WTC11 (cell line): ENCODE data around the gene METTL4. TPM values are rescaled to one million over a fixed set of nuclear protein-coding genes. Genes with fewer than 3 reads are reported as not detected.
A peak's percentile ranks its signal among the peaks of the same experiment; 100 is the strongest.

Experiments
- ATAC-seq: fragments of 200-7000 bp; cut with Tn5 transposase; 2 replicates; pipeline ENCODE4 v1.10.0; 2021; ENCODE audit warnings: mild to moderate bottlenecking, moderate library complexity
- CTCF ChIA-PET: fragments of 300-600 bp; sonication (Branson Sonifier 250); formaldehyde crosslinking; loops from one replicate; lab custom pipeline; 2021; ENCODE audit warnings: antibody characterized with exemption; lab: Charles Lee
- POLR2A ChIA-PET: fragments of 350-600 bp; sonication (Branson Sonifier 250); formaldehyde crosslinking; loops from one replicate; lab custom pipeline; 2021; ENCODE audit warnings: antibody characterized with exemption; lab: Charles Lee
- DNase-seq: peaks from one replicate; pipeline ENCODE4 v3.0.0; 2021; ENCODE audit warnings: low spot score
- H3K27ac Mint-ChIP-seq: 2 replicates; pipeline ENCODE4 v1.8.0; 2021; ENCODE audit warnings: mixed read lengths
- H3K27me3 Mint-ChIP-seq: 2 replicates; pipeline ENCODE4 v1.8.0; 2021; ENCODE audit warnings: low read depth, mild to moderate bottlenecking, moderate library complexity, mixed read lengths
- H3K36me3 Mint-ChIP-seq: 2 replicates; pipeline ENCODE4 v1.8.0; 2021; ENCODE audit warnings: mixed read lengths
- H3K4me1 Mint-ChIP-seq: 2 replicates; pipeline ENCODE4 v1.8.0; 2022; ENCODE audit warnings: mixed read lengths
- H3K4me3 Mint-ChIP-seq: 2 replicates; pipeline ENCODE4 v1.8.0; 2021; ENCODE audit warnings: mild to moderate bottlenecking, moderate library complexity, mixed read lengths
- H3K9me3 Mint-ChIP-seq: 2 replicates; pipeline ENCODE4 v1.8.0; 2021; ENCODE audit warnings: mixed read lengths
- CREM ChIP-seq: sonication (generic); formaldehyde crosslinking; IDR thresholded peaks from 2 replicates; pipeline ENCODE4 v1.8.1; 2022; ENCODE audit warnings: mild to moderate bottlenecking, missing genetic modification reagents, moderate library complexity
- ESRRA ChIP-seq: sonication (generic); formaldehyde crosslinking; IDR thresholded peaks from 2 replicates; pipeline ENCODE4 v1.8.1; 2022; ENCODE audit warnings: mild to moderate bottlenecking, missing genetic modification reagents, borderline replicate concordance
- GTF2I ChIP-seq: fragments of 250-450 bp; sonication (Bioruptor Pico); conservative IDR thresholded peaks from 2 replicates; pipeline ENCODE4 v1.4.0; 2021; ENCODE audit warnings: mild to moderate bottlenecking
- IRF2 ChIP-seq: sonication (generic); formaldehyde crosslinking; IDR thresholded peaks from 2 replicates; pipeline ENCODE4 v1.8.0; 2022; ENCODE audit warnings: low read depth, missing genetic modification reagents, borderline replicate concordance
- JAZF1 ChIP-seq: fragments of 250-450 bp; sonication (Bioruptor Pico); IDR thresholded peaks from 2 replicates; pipeline ENCODE4 v1.9.0; 2021; ENCODE audit warnings: moderate library complexity, mild to moderate bottlenecking, inconsistent platforms
- JUN ChIP-seq: sonication (generic); formaldehyde crosslinking; IDR thresholded peaks from 2 replicates; pipeline ENCODE4 v1.8.0; 2023; ENCODE audit warnings: mild to moderate bottlenecking, missing genetic modification reagents
- MYBL2 ChIP-seq: sonication (generic); formaldehyde crosslinking; IDR thresholded peaks from 2 replicates; pipeline ENCODE4 v1.8.1; 2023; ENCODE audit warnings: mild to moderate bottlenecking, moderate library complexity, missing genetic modification reagents
- NFATC4 ChIP-seq: fragments of 250-450 bp; sonication (Bioruptor Pico); IDR thresholded peaks from 2 replicates; pipeline ENCODE4 v1.9.0; 2021; ENCODE audit warnings: mild to moderate bottlenecking
- NFE2L1 ChIP-seq: sonication (generic); formaldehyde crosslinking; IDR thresholded peaks from 2 replicates; pipeline ENCODE4 v1.8.1; 2023; ENCODE audit warnings: missing genetic modification reagents
- RORB ChIP-seq: fragments of 250-450 bp; sonication (Bioruptor Pico); IDR thresholded peaks from 2 replicates; pipeline ENCODE4 v1.9.0; 2021; ENCODE audit warnings: mild to moderate bottlenecking
- ZBTB21 ChIP-seq: sonication (generic); formaldehyde crosslinking; IDR thresholded peaks from 2 replicates; pipeline ENCODE4 v1.8.1; 2023; ENCODE audit warnings: mild to moderate bottlenecking, missing genetic modification reagents, borderline replicate concordance
- ZNF232 ChIP-seq: sonication (generic); formaldehyde crosslinking; IDR thresholded peaks from 2 replicates; pipeline ENCODE4 v1.8.0; 2022; ENCODE audit warnings: mild to moderate bottlenecking, missing genetic modification reagents
- ZNF671 ChIP-seq: fragments of 250-450 bp; sonication (Bioruptor Pico); IDR thresholded peaks from 2 replicates; pipeline ENCODE4 v1.8.0; 2021; ENCODE audit warnings: mild to moderate bottlenecking
- total RNA-seq: library from RNA; stranded (reverse); gene quantifications from 3 replicates; pipeline ENCODE4 v1.2.3, GENCODE V29; 2021
- TF ChIP-seq, protein P1 (sequence below): sonication (generic); formaldehyde crosslinking; IDR thresholded peaks from 2 replicates; pipeline ENCODE4 v1.8.1; 2023; ENCODE audit warnings: mild to moderate bottlenecking, missing genetic modification reagents, borderline replicate concordance
- TF ChIP-seq, protein P2 (sequence below): sonication (generic); formaldehyde crosslinking; IDR thresholded peaks from 2 replicates; pipeline ENCODE4 v1.8.0; 2022; ENCODE audit warnings: mild to moderate bottlenecking, missing genetic modification reagents
- TF ChIP-seq, protein P3 (sequence below): sonication (generic); formaldehyde crosslinking; IDR thresholded peaks from 2 replicates; pipeline ENCODE4 v1.8.1; 2023; ENCODE audit warnings: mild to moderate bottlenecking, missing genetic modification reagents
- TF ChIP-seq, protein P4 (sequence below): sonication (generic); formaldehyde crosslinking; IDR thresholded peaks from 2 replicates; pipeline ENCODE4 v1.8.0; 2023; ENCODE audit warnings: mild to moderate bottlenecking, missing genetic modification reagents
- TF ChIP-seq, protein P5 (sequence below): fragments of 250-450 bp; sonication (Bioruptor Pico); IDR thresholded peaks from 2 replicates; pipeline ENCODE4 v1.9.0; 2021; ENCODE audit warnings: mild to moderate bottlenecking
- TF ChIP-seq, protein P6 (sequence below): fragments of 250-450 bp; sonication (Bioruptor Pico); IDR thresholded peaks from 2 replicates; pipeline ENCODE4 v2.1.2; 2022; ENCODE audit warnings: mild to moderate bottlenecking, moderate library complexity
- TF ChIP-seq, protein P7 (sequence below): sonication (generic); formaldehyde crosslinking; IDR thresholded peaks from 2 replicates; pipeline ENCODE4 v1.8.1; 2022; ENCODE audit warnings: mild to moderate bottlenecking, missing genetic modification reagents, moderate library complexity, borderline replicate concordance

METTL4 gene
- total RNA-seq, 1 experiment from 2014 or later, result 9.8 TPM

DNA sequence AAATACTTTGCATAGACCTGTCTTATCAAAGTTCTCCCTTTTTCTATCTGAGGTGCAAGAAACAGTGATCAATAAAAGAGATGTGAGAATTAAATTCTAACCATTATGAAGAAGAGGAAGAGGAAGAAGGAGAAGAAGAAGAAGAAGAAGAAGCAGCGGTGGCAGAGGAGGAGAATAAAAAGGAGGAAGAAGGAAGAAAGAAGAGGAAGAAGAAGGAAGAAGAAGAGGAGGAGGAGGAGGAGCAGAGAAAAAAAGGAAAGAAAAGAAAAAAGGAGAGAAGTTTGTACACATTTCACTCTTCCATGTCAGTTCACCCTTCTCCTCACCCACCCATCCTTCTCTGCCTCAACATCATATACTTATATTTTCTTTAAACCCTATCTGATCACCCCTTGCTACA lies 68.4 kb downstream of the METTL4 start (continued):
- TF ChIP-seq IRF2 (CRISPR knock-in tag) (no peak), ZNF232 (no peak), JUN (no peak), MYBL2 (no peak), ZNF671 (CRISPR knock-in tag) (no peak)
- TF ChIP-seq, protein P1, sequence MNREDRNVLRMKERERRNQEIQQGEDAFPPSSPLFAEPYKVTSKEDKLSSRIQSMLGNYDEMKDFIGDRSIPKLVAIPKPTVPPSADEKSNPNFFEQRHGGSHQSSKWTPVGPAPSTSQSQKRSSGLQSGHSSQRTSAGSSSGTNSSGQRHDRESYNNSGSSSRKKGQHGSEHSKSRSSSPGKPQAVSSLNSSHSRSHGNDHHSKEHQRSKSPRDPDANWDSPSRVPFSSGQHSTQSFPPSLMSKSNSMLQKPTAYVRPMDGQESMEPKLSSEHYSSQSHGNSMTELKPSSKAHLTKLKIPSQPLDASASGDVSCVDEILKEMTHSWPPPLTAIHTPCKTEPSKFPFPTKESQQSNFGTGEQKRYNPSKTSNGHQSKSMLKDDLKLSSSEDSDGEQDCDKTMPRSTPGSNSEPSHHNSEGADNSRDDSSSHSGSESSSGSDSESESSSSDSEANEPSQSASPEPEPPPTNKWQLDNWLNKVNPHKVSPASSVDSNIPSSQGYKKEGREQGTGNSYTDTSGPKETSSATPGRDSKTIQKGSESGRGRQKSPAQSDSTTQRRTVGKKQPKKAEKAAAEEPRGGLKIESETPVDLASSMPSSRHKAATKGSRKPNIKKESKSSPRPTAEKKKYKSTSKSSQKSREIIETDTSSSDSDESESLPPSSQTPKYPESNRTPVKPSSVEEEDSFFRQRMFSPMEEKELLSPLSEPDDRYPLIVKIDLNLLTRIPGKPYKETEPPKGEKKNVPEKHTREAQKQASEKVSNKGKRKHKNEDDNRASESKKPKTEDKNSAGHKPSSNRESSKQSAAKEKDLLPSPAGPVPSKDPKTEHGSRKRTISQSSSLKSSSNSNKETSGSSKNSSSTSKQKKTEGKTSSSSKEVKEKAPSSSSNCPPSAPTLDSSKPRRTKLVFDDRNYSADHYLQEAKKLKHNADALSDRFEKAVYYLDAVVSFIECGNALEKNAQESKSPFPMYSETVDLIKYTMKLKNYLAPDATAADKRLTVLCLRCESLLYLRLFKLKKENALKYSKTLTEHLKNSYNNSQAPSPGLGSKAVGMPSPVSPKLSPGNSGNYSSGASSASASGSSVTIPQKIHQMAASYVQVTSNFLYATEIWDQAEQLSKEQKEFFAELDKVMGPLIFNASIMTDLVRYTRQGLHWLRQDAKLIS, result no peak

DNA sequence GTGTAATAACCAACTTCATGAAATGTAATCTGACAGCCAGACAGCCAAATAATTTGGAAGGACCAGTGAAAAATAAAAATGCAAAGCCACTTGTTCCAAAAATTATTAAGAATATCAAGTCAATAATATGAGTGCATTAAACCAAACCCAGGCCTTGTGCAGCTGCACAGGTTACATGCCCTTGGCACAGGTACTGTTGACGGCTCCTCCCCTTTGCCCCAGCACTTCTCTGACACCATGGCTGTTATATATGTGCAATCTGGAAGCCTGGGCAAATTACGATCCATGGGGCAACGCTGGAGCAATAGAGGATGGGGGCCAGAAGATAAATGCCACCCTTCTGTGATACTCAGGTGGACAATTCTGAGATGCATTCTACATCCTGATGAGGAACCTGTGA lies 68.9 kb downstream of the METTL4 start:
- no peak overlapping the region for H3K4me3 Mint-ChIP-seq
- H3K9me3 Mint-ChIP-seq, result no peaks in the 10 kb centered on the region
- POLR2A ChIA-PET, result interaction anchor here (0.6 kb wide), 1 partner anchor 407 kb away, joined by 4 read pairs; no protein-coding TSS in a partner anchor
- no peaks in the 10 kb centered on the region for H3K27me3 Mint-ChIP-seq
- H3K27ac Mint-ChIP-seq, result no peak overlapping the region
- peaks cover 3% of the 10 kb centered on the region for H3K4me1 Mint-ChIP-seq
- no peak for TF ChIP-seq ESRRA (CRISPR knock-in tag)
- TF ChIP-seq, protein P2, sequence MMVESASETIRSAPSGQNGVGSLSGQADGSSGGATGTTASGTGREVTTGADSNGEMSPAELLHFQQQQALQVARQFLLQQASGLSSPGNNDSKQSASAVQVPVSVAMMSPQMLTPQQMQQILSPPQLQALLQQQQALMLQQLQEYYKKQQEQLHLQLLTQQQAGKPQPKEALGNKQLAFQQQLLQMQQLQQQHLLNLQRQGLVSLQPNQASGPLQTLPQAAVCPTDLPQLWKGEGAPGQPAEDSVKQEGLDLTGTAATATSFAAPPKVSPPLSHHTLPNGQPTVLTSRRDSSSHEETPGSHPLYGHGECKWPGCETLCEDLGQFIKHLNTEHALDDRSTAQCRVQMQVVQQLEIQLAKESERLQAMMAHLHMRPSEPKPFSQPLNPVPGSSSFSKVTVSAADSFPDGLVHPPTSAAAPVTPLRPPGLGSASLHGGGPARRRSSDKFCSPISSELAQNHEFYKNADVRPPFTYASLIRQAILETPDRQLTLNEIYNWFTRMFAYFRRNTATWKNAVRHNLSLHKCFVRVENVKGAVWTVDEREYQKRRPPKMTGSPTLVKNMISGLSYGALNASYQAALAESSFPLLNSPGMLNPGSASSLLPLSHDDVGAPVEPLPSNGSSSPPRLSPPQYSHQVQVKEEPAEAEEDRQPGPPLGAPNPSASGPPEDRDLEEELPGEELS (CRISPR knock-in tag), result no peak
- no peak for TF ChIP-seq ZBTB21 (CRISPR knock-in tag)
- no peak for TF ChIP-seq MYBL2
- no peak for TF ChIP-seq IRF2 (CRISPR knock-in tag)
- TF ChIP-seq JAZF1 (CRISPR knock-in tag), result no peak
- TF ChIP-seq, protein P3, sequence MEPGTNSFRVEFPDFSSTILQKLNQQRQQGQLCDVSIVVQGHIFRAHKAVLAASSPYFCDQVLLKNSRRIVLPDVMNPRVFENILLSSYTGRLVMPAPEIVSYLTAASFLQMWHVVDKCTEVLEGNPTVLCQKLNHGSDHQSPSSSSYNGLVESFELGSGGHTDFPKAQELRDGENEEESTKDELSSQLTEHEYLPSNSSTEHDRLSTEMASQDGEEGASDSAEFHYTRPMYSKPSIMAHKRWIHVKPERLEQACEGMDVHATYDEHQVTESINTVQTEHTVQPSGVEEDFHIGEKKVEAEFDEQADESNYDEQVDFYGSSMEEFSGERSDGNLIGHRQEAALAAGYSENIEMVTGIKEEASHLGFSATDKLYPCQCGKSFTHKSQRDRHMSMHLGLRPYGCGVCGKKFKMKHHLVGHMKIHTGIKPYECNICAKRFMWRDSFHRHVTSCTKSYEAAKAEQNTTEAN (CRISPR knock-in tag), result no peak
- TF ChIP-seq, protein P4, sequence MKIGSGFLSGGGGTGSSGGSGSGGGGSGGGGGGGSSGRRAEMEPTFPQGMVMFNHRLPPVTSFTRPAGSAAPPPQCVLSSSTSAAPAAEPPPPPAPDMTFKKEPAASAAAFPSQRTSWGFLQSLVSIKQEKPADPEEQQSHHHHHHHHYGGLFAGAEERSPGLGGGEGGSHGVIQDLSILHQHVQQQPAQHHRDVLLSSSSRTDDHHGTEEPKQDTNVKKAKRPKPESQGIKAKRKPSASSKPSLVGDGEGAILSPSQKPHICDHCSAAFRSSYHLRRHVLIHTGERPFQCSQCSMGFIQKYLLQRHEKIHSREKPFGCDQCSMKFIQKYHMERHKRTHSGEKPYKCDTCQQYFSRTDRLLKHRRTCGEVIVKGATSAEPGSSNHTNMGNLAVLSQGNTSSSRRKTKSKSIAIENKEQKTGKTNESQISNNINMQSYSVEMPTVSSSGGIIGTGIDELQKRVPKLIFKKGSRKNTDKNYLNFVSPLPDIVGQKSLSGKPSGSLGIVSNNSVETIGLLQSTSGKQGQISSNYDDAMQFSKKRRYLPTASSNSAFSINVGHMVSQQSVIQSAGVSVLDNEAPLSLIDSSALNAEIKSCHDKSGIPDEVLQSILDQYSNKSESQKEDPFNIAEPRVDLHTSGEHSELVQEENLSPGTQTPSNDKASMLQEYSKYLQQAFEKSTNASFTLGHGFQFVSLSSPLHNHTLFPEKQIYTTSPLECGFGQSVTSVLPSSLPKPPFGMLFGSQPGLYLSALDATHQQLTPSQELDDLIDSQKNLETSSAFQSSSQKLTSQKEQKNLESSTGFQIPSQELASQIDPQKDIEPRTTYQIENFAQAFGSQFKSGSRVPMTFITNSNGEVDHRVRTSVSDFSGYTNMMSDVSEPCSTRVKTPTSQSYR (CRISPR knock-in tag), result no peak
- TF ChIP-seq ZNF671 (CRISPR knock-in tag), result no peak
- TF ChIP-seq, protein P5, sequence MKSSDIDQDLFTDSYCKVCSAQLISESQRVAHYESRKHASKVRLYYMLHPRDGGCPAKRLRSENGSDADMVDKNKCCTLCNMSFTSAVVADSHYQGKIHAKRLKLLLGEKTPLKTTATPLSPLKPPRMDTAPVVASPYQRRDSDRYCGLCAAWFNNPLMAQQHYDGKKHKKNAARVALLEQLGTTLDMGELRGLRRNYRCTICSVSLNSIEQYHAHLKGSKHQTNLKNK (CRISPR knock-in tag), result no peak
- ATAC-seq (no peak), DNase-seq (no peak)
- H3K36me3 Mint-ChIP-seq, result no peaks in the 10 kb centered on the region
- CTCF ChIA-PET, result no interaction called here

DNA sequence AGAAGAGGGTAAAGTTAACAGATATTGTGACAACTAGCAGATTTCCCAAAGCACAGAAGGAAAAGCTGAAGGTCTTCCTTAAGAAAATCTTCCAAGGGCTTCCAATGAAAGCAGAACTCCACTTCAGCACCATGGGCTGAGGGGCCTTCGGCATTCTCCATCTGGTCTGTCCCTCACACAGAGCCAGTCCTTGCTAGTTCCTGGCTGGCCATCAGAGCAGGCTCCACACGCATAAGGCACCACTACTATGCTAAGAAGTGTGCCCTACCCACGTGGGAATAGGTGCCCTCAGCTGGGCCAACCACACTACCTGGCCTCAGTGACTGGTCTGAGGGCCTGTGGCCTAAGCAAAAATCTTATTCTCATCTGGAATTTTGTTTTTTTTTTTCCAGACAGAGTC lies 73.5 kb downstream of the METTL4 start:
- Mint-ChIP-seq H3K4me3 (no peak overlapping the region), H3K36me3 (no peaks in the 10 kb centered on the region), H3K9me3 (no peaks in the 10 kb centered on the region), H3K4me1 (peaks cover 8% of the 10 kb centered on the region), H3K27me3 (no peaks in the 10 kb centered on the region), H3K27ac (no peak overlapping the region)
- ChIA-PET POLR2A (no interaction called here), CTCF (no interaction called here)
- ATAC-seq (peak; percentile 55), DNase-seq (no peak)
- TF ChIP-seq RORB (CRISPR knock-in tag) (no peak), NFATC4 (no peak), CREM (CRISPR knock-in tag) (no peak), NFE2L1 (CRISPR knock-in tag) (no peak), GTF2I (no peak), MYBL2 (no peak)
- TF ChIP-seq, protein P6, sequence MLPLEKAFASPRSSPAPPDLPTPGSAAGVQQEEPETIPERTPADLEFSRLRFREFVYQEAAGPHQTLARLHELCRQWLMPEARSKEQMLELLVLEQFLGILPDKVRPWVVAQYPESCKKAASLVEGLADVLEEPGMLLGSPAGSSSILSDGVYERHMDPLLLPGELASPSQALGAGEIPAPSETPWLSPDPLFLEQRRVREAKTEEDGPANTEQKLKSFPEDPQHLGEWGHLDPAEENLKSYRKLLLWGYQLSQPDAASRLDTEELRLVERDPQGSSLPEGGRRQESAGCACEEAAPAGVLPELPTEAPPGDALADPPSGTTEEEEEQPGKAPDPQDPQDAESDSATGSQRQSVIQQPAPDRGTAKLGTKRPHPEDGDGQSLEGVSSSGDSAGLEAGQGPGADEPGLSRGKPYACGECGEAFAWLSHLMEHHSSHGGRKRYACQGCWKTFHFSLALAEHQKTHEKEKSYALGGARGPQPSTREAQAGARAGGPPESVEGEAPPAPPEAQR, result no peak
- TF ChIP-seq, protein P7, sequence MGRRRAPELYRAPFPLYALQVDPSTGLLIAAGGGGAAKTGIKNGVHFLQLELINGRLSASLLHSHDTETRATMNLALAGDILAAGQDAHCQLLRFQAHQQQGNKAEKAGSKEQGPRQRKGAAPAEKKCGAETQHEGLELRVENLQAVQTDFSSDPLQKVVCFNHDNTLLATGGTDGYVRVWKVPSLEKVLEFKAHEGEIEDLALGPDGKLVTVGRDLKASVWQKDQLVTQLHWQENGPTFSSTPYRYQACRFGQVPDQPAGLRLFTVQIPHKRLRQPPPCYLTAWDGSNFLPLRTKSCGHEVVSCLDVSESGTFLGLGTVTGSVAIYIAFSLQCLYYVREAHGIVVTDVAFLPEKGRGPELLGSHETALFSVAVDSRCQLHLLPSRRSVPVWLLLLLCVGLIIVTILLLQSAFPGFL, result no peak
